ENCODE results near the gene ALDH1B1.

DNA sequence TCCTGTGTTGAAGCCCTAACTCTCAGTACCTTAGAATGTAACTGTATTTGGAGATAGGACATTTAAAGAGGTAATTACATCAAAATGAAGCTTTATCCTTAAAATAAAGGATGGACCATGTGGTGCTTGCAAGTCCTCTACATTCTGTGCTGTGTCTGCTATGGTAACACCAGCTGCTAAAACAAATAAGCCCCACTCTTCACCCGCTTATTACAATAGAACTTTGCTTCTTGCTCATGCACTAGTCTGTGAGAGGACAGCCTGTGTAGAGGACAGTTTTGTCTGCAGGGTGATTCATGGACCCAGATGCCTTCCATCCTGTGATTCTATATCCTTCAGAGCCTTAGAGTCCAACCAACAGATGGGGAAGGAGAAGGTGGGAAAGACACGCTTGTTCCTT, 44.2 kb downstream of the ALDH1B1 start:
- TF ChIP-seq EZH2 (IDR thresholded peaks at IDR 0.05; ENCODE audit: borderline replicate concordance, low read depth, low read length, severe bottlenecking) (no peak), POLR2A (IDR thresholded peaks at IDR 0.05; ENCODE audit: low read depth, low read length) (no peak), FOS (IDR thresholded peaks at IDR 0.05; ENCODE audit: borderline replicate concordance, insufficient read depth, low read length) (no peak)
- TF ChIP-seq, protein P1, sequence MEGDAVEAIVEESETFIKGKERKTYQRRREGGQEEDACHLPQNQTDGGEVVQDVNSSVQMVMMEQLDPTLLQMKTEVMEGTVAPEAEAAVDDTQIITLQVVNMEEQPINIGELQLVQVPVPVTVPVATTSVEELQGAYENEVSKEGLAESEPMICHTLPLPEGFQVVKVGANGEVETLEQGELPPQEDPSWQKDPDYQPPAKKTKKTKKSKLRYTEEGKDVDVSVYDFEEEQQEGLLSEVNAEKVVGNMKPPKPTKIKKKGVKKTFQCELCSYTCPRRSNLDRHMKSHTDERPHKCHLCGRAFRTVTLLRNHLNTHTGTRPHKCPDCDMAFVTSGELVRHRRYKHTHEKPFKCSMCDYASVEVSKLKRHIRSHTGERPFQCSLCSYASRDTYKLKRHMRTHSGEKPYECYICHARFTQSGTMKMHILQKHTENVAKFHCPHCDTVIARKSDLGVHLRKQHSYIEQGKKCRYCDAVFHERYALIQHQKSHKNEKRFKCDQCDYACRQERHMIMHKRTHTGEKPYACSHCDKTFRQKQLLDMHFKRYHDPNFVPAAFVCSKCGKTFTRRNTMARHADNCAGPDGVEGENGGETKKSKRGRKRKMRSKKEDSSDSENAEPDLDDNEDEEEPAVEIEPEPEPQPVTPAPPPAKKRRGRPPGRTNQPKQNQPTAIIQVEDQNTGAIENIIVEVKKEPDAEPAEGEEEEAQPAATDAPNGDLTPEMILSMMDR (IDR thresholded peaks at IDR 0.05; ENCODE audit: extremely low read depth in 1 of 2, insufficient read depth in 1 of 2, low read depth in 1 of 2, low read length in 2 of 2): no peak

Data from endothelial cell of umbilical vein (primary cell).